ENCODE results near the gene TBL1X. TPM values are rescaled to one million over a fixed set of nuclear protein-coding genes. Genes with fewer than 3 reads are reported as not detected.

The TBL1X gene
- total RNA-seq, 4 donors from 2014 or later: 25.3 to 54.1 (median 38.2) TPM

DNA sequence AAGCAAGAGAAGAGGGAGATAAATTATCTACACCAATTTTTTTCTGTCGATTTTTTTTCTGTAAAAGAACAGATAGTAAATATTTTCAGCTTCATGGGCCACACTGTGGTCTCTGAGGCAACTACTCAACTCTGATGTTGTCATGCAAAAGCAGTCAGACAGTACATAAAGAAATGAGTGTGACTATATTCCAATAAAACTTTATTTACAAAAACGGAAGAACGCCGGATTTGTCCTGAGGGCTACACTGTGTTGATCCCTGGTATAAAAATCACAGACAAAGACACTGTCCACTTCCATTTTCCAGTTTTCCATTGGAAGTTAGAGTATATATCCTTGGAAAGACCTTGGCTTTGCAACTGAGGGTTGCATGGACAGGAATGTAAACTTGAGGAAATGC is 282.8 kb downstream of the TBL1X start:
- Histone ChIP-seq H3K9me3 (no peaks in the 10 kb centered on the region), H3K27me3 (no peaks in the 10 kb centered on the region), H3K36me3 (no peaks in the 10 kb centered on the region), H3K4me1 (no peaks in the 10 kb centered on the region), H3K4me3 (no peak overlapping the region), H3K27ac (replicated peaks in 1 of 4) (no peak overlapping the region)
- intact Hi-C loops (cut with DNase I): no loop called here
- 68% methylated on average over 4 of the region's 4 CpGs for WGBS
- TF ChIP-seq EP300 (IDR thresholded peaks at IDR 0.05): no peak
- TF ChIP-seq POLR2A (IDR thresholded peaks at IDR 0.05; ENCODE audit: low read depth): no peak
- TF ChIP-seq POLR2AphosphoS5 (IDR thresholded peaks at IDR 0.05): no peak
- TF ChIP-seq, protein P1, sequence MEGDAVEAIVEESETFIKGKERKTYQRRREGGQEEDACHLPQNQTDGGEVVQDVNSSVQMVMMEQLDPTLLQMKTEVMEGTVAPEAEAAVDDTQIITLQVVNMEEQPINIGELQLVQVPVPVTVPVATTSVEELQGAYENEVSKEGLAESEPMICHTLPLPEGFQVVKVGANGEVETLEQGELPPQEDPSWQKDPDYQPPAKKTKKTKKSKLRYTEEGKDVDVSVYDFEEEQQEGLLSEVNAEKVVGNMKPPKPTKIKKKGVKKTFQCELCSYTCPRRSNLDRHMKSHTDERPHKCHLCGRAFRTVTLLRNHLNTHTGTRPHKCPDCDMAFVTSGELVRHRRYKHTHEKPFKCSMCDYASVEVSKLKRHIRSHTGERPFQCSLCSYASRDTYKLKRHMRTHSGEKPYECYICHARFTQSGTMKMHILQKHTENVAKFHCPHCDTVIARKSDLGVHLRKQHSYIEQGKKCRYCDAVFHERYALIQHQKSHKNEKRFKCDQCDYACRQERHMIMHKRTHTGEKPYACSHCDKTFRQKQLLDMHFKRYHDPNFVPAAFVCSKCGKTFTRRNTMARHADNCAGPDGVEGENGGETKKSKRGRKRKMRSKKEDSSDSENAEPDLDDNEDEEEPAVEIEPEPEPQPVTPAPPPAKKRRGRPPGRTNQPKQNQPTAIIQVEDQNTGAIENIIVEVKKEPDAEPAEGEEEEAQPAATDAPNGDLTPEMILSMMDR (IDR thresholded peaks at IDR 0.05): no peak
- DNase-seq (ENCODE audit: extremely low spot score): no peak

- H3K4me1 ChIP-seq: no peaks in the 10 kb centered on the region
Observed at GRCh38 chrX:9749146-9749692, 284.4 kb downstream of the TBL1X start.

DNA sequence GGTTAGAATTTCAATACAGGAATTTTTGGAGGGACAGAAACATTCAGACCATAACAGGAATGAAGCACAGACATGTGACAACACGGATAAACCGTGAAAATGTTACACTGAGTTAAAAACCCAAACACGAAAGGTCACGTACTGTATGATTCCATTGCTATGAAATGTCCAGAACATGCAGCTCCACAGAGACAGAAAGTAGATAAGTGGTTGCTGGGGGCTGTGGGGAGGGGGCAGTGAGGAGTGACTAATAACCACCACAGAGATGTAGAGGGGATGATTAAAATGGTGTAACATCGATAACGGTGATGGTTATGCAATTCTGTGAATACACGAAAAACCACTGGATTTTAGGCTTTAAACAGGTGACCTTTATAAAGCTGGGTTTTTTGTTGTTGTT is 292.5 kb downstream of the TBL1X start:
- no peak overlapping the region for H3K4me3 ChIP-seq
- no peaks in the 10 kb centered on the region for H3K36me3 ChIP-seq
- H3K27ac ChIP-seq (replicated peaks in 1 of 4): no peak overlapping the region
- H3K27me3 ChIP-seq: no peaks in the 10 kb centered on the region
- H3K4me1 ChIP-seq: no peaks in the 10 kb centered on the region
- TF ChIP-seq EP300 (IDR thresholded peaks at IDR 0.05) (no peak), POLR2A (IDR thresholded peaks at IDR 0.05; ENCODE audit: low read depth) (no peak), POLR2AphosphoS5 (IDR thresholded peaks at IDR 0.05) (no peak)
- TF ChIP-seq, protein P1 (IDR thresholded peaks at IDR 0.05): no peak
- intact Hi-C loops (cut with DNase I): no loop called here
- DNase-seq (ENCODE audit: extremely low spot score): no peak
- 83% methylated on average over 7 of the region's 7 CpGs for WGBS
- peaks cover 0 to 16% (median 0%) of the 10 kb centered on the region in 4 donors for H3K9me3 ChIP-seq

More at GRCh38 chrX:9749146-9749692, 284.4 kb downstream of the TBL1X start:
- TF ChIP-seq POLR2AphosphoS5 (IDR thresholded peaks at IDR 0.05) (no peak), POLR2A (IDR thresholded peaks at IDR 0.05; ENCODE audit: low read depth) (no peak), EP300 (IDR thresholded peaks at IDR 0.05) (no peak)
- TF ChIP-seq, protein P1 (IDR thresholded peaks at IDR 0.05): no peak
- Histone ChIP-seq H3K4me3 (no peak overlapping the region), H3K36me3 (no peaks in the 10 kb centered on the region), H3K9me3 (no peaks in the 10 kb centered on the region), H3K27ac (replicated peaks in 1 of 4) (no peak overlapping the region), H3K27me3 (no peaks in the 10 kb centered on the region)
- intact Hi-C loops (cut with DNase I): no loop called here
- DNase-seq (ENCODE audit: extremely low spot score): no peak
- WGBS: 69% methylated on average over 11 of the region's 11 CpGs

DNA sequence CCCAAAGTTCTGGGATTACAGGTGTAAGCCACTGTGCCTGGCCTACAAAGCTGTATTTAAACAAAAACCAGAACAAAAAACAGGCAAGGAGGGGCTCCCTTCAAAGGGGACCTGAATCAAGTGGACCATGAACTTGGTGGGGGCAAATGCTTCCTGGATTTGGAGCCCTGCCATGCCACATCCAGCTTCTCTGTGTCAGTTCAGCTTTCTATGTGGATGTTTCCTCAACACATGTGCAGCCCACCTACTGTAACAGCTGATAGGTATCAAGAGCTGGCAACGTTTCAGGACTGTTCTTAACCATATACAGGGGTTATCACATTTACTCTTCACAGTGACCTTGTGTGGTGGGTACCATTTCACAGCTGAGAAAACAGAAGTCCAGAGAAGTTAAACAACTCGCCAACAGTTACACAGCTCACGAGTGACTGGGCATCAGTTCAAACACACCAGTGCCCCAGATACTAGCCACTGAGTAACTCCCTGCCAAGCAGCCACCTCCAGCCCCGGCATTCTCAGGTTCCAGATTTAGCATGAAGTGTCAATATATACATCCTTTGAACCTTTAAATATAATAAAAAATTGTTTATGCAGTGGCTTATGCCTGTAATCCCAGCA is 293.3 kb downstream of the TBL1X start:
- no peaks in the 10 kb centered on the region for H3K27me3 ChIP-seq
- H3K36me3 ChIP-seq: no peaks in the 10 kb centered on the region
- no peak for TF ChIP-seq POLR2A (IDR thresholded peaks at IDR 0.05; ENCODE audit: low read depth)
- TF ChIP-seq, protein P1 (IDR thresholded peaks at IDR 0.05): no peak
- TF ChIP-seq EP300 (IDR thresholded peaks at IDR 0.05): no peak
- TF ChIP-seq POLR2AphosphoS5 (IDR thresholded peaks at IDR 0.05): no peak
- no peak for DNase-seq (ENCODE audit: extremely low spot score)
- no peak overlapping the region for H3K27ac ChIP-seq (replicated peaks in 1 of 4)
- no peak overlapping the region for H3K4me3 ChIP-seq
- WGBS: 61% methylated on average over 4 of the region's 4 CpGs
- intact Hi-C loops (cut with DNase I): no loop called here
- peaks cover 0 to 16% (median 0%) of the 10 kb centered on the region in 4 donors for H3K9me3 ChIP-seq
- H3K4me1 ChIP-seq: no peaks in the 10 kb centered on the region

Data from esophagus muscularis mucosa (tissue), 4 donors.